ENCODE measurements around the gene GALE. TPM values are rescaled to one million over a fixed set of nuclear protein-coding genes. Genes with fewer than 3 reads are reported as not detected.
A peak's percentile ranks its signal among the peaks of the same experiment; 100 is the strongest.

GALE gene
- total and polyA plus RNA-seq, 2 of the 13 experiments (the other 11 are each of a cell fraction or from before 2014, with no cell fraction given) = 85.2 to 88.4 TPM

DNA sequence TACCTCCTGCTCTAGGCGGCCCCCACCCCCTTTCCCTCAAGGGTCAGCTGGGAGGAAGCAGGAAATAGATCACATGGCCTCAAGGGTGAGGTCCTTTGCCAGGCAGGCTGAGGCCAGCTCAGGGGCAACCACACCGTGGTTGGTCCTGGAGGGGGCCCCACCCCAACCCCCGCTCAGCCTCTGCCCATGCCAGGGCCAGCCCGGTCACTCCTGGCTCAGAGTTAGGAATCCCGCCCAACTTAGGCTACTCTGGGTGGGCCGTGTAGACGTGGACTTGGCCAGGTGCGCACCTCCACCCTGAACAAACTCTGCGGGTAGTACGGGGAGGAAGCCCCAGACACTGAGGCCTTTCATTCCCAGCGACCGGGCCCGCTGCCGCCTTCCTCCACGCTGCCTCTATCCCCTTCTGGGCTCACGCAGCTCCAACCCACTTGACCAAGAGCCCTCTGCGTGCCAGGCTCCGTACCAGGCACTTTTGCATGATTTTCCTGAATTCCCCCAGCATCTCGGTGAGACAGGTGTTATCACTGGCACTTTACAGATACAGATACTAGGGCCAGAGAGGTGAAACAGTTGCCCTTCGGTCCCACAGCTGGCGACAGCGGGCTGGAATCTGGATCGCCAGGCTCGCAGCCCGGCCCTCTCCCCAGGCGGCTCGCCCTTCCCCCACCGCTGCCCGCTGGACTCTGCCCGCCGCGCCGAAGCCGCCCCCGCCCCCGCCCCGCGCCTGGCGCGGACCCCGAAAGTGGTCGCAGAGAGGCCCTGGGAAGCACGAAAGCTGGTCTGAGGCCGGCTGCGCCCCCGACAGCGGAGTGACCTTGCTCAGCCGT, 769 bp downstream of the GALE start (continued):
- TF ChIP-seq ZNF441 (CRISPR knock-in tag; IDR thresholded peaks at IDR 0.05; ENCODE audit: borderline replicate concordance) (peak; percentile 58; the same call in 1 of the 2 replicates), DMAP1 (CRISPR knock-in tag; IDR thresholded peaks at IDR 0.05) (peak; percentile 61; the same call in 1 of the 2 replicates), ZNF335 (CRISPR knock-in tag; IDR thresholded peaks at IDR 0.05) (peak; percentile 72), MXI1 (IDR thresholded peaks at IDR 0.05; ENCODE audit: borderline replicate concordance, low read depth, low read length) (peak; percentile 75; the same call in 1 of the 3 replicates), SRY (CRISPR knock-in tag; IDR thresholded peaks at IDR 0.05) (peak; percentile 32; the same call in 1 of the 2 replicates), GATAD2A (CRISPR knock-in tag; IDR thresholded peaks at IDR 0.05) (peak; percentile 17; the same call in 1 of the 2 replicates), ZNF431 (CRISPR knock-in tag; IDR thresholded peaks at IDR 0.05; ENCODE audit: borderline replicate concordance, low read depth) (0 out of 2 replicates have a peak, but pooled peaks have one; percentile 16), ZNF572 (CRISPR knock-in tag; IDR thresholded peaks at IDR 0.05) (no peak), ZNF879 (CRISPR knock-in tag; IDR thresholded peaks at IDR 0.05) (no peak), EED (CRISPR knock-in tag; IDR thresholded peaks at IDR 0.05) (no peak), NRL (CRISPR knock-in tag; IDR thresholded peaks at IDR 0.05; ENCODE audit: borderline replicate concordance) (peak; percentile 26; the same call in 1 of the 2 replicates), ZBTB7A (CRISPR knock-in tag; IDR thresholded peaks at IDR 0.05) (0 out of 2 replicates have a peak, but pooled peaks have one; percentile 11), BRD4 (CRISPR knock-in tag; IDR thresholded peaks at IDR 0.05) (no peak; the same call in none of the 2 replicates), ZNF101 (CRISPR knock-in tag; IDR thresholded peaks at IDR 0.05; ENCODE audit: borderline replicate concordance, low read depth) (no peak)
- TF ChIP-seq, protein P1, sequence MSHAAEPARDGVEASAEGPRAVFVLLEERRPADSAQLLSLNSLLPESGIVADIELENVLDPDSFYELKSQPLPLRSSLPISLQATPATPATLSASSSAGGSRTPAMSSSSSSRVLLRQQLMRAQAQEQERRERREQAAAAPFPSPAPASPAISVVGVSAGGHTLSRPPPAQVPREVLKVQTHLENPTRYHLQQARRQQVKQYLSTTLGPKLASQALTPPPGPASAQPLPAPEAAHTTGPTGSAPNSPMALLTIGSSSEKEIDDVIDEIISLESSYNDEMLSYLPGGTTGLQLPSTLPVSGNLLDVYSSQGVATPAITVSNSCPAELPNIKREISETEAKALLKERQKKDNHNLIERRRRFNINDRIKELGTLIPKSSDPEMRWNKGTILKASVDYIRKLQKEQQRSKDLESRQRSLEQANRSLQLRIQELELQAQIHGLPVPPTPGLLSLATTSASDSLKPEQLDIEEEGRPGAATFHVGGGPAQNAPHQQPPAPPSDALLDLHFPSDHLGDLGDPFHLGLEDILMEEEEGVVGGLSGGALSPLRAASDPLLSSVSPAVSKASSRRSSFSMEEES (CRISPR knock-in tag; IDR thresholded peaks at IDR 0.05) = peak; percentile 83
- TF ChIP-seq, protein P2, sequence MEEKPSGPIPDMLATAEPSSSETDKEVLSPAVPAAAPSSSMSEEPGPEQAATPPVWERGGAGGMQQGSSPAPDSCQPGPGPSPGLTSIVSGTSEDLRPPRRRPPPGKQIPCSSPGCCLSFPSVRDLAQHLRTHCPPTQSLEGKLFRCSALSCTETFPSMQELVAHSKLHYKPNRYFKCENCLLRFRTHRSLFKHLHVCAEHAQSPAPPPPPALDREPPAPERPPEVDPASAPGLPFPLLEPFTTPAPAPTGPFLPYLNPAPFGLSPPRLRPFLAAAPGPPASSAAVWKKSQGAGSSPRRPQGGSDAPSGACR (CRISPR knock-in tag; IDR thresholded peaks at IDR 0.05) = 0 out of 2 replicates have a peak, but pooled peaks have one; percentile 62
- TF ChIP-seq, protein P3, sequence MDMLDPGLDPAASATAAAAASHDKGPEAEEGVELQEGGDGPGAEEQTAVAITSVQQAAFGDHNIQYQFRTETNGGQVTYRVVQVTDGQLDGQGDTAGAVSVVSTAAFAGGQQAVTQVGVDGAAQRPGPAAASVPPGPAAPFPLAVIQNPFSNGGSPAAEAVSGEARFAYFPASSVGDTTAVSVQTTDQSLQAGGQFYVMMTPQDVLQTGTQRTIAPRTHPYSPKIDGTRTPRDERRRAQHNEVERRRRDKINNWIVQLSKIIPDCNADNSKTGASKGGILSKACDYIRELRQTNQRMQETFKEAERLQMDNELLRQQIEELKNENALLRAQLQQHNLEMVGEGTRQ (IDR thresholded peaks at IDR 0.05; ENCODE audit: low read depth, low read length) = peak; percentile 41; the same call in 1 of the 2 replicates
- TF ChIP-seq, protein P3 (CRISPR knock-in tag; IDR thresholded peaks at IDR 0.05; ENCODE audit: borderline replicate concordance) = peak; percentile 77; the same call in 1 of the 2 replicates
- TF ChIP-seq, protein P4, sequence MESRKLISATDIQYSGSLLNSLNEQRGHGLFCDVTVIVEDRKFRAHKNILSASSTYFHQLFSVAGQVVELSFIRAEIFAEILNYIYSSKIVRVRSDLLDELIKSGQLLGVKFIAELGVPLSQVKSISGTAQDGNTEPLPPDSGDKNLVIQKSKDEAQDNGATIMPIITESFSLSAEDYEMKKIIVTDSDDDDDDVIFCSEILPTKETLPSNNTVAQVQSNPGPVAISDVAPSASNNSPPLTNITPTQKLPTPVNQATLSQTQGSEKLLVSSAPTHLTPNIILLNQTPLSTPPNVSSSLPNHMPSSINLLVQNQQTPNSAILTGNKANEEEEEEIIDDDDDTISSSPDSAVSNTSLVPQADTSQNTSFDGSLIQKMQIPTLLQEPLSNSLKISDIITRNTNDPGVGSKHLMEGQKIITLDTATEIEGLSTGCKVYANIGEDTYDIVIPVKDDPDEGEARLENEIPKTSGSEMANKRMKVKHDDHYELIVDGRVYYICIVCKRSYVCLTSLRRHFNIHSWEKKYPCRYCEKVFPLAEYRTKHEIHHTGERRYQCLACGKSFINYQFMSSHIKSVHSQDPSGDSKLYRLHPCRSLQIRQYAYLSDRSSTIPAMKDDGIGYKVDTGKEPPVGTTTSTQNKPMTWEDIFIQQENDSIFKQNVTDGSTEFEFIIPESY (CRISPR knock-in tag; IDR thresholded peaks at IDR 0.05) = no peak; the same call in 1 of the 2 replicates
- TF ChIP-seq, protein P5, sequence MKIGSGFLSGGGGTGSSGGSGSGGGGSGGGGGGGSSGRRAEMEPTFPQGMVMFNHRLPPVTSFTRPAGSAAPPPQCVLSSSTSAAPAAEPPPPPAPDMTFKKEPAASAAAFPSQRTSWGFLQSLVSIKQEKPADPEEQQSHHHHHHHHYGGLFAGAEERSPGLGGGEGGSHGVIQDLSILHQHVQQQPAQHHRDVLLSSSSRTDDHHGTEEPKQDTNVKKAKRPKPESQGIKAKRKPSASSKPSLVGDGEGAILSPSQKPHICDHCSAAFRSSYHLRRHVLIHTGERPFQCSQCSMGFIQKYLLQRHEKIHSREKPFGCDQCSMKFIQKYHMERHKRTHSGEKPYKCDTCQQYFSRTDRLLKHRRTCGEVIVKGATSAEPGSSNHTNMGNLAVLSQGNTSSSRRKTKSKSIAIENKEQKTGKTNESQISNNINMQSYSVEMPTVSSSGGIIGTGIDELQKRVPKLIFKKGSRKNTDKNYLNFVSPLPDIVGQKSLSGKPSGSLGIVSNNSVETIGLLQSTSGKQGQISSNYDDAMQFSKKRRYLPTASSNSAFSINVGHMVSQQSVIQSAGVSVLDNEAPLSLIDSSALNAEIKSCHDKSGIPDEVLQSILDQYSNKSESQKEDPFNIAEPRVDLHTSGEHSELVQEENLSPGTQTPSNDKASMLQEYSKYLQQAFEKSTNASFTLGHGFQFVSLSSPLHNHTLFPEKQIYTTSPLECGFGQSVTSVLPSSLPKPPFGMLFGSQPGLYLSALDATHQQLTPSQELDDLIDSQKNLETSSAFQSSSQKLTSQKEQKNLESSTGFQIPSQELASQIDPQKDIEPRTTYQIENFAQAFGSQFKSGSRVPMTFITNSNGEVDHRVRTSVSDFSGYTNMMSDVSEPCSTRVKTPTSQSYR (CRISPR knock-in tag; IDR thresholded peaks at IDR 0.05; ENCODE audit: borderline replicate concordance) = peak; percentile 94
